Stimulated activated CD4-positive, alpha-beta T cell treated with anti-CD3 and anti-CD28 coated beads, Interleukin-4, amount 100 ng/mL, for 48 hours (primary cell): ENCODE results near the gene PCCA.
"Not testable (repeated sequence)": the region's sequence is repeated elsewhere in the genome, so short reads cannot be mapped to it uniquely, and the experiment has no call there.

Source experiments
- DNase-seq, 2 donors: peaks; one replicate each; pipeline ENCODE4 v3.0.0-alpha.2; 2020; ENCODE audit warnings: low read depth in 2 of 2

PCCA gene

GRCh38 chr13:100244431-100244830 is 155.5 kb downstream of the PCCA start:
- DNase-seq, result no peak

- no peak for DNase-seq
Observed at GRCh38 chr13:100245104-100245503, 156.2 kb downstream of the PCCA start.

- DNase-seq, result no peak
Observed at GRCh38 chr13:100247937-100248336, 159.0 kb downstream of the PCCA start.

- DNase-seq, result no peak
Observed at GRCh38 chr13:100254002-100254401, 165.1 kb downstream of the PCCA start.

- DNase-seq, result no peak
Observed at GRCh38 chr13:100262404-100262803, 173.5 kb downstream of the PCCA start.

GRCh38 chr13:100266026-100266425 is 177.1 kb downstream of the PCCA start:
- DNase-seq, result no peak

- no peak for DNase-seq
Observed at GRCh38 chr13:100269837-100270236, 180.9 kb downstream of the PCCA start.

- no peak for DNase-seq
Observed at GRCh38 chr13:100273138-100273537, 184.2 kb downstream of the PCCA start.

- no peak for DNase-seq
Observed at GRCh38 chr13:100273552-100273951, 184.7 kb downstream of the PCCA start.

GRCh38 chr13:100274942-100275506 is 186.1 kb downstream of the PCCA start:
- no peak for DNase-seq

- no peak for DNase-seq
Observed at GRCh38 chr13:100275746-100276145, 186.9 kb downstream of the PCCA start.

GRCh38 chr13:100280681-100281080 is 191.8 kb downstream of the PCCA start:
- DNase-seq, result no peak

- not testable (repeated sequence) for DNase-seq
Observed at GRCh38 chr13:100282306-100282705, 193.4 kb downstream of the PCCA start.

GRCh38 chr13:100290165-100290801 is 201.4 kb downstream of the PCCA start:
- no peak for DNase-seq

- DNase-seq, result no peak
Observed at GRCh38 chr13:100291624-100292023, 202.7 kb downstream of the PCCA start.

GRCh38 chr13:100297413-100297812 is 208.5 kb downstream of the PCCA start:
- DNase-seq, result no peak

- no peak for DNase-seq
Observed at GRCh38 chr13:100298116-100298681, 209.3 kb downstream of the PCCA start.

GRCh38 chr13:100298691-100299090 is 209.8 kb downstream of the PCCA start:
- DNase-seq, result no peak

GRCh38 chr13:100300243-100300642 is 211.3 kb downstream of the PCCA start:
- DNase-seq, result no peak

GRCh38 chr13:100300708-100301107 is 211.8 kb downstream of the PCCA start:
- no peak for DNase-seq

- DNase-seq, result no peak
Observed at GRCh38 chr13:100301418-100301817, 212.5 kb downstream of the PCCA start.

GRCh38 chr13:100302391-100302790 is 213.5 kb downstream of the PCCA start:
- DNase-seq, result no peak

- DNase-seq, result no peak
Observed at GRCh38 chr13:100304229-100304628, 215.3 kb downstream of the PCCA start.

- no peak for DNase-seq
Observed at GRCh38 chr13:100305398-100305797, 216.5 kb downstream of the PCCA start.
